HepG2 (cell line): ENCODE measurements around the gene CAD. TPM values are rescaled to one million over a fixed set of nuclear protein-coding genes. Genes with fewer than 3 reads are reported as not detected.

Experiments used
- ARID5B ChIP-seq: IDR thresholded peaks from 2 replicates; pipeline ENCODE4 v1.4.0; 2020; ENCODE audit warnings: mild to moderate bottlenecking, missing genetic modification reagents
- DRAP1 ChIP-seq: IDR thresholded peaks from 2 replicates; pipeline ENCODE4 v1.6.1; 2016; ENCODE audit warnings: missing genetic modification reagents, missing compliant biosample characterization
- FOXP4 ChIP-seq: sonication (generic); formaldehyde crosslinking; IDR thresholded peaks from 2 replicates; pipeline ENCODE4 v1.4.0; 2020; ENCODE audit warnings: missing genetic modification reagents
- HNF4A ChIP-seq: sonication (generic); formaldehyde crosslinking; IDR thresholded peaks from 2 replicates; pipeline ENCODE4 v1.4.0; 2020; ENCODE audit warnings: missing genetic modification reagents
- NR2F6 ChIP-seq, 2 experiments: IDR thresholded peaks; 2 replicates each; pipeline ENCODE4 v1.6.1; 2016; ENCODE audit warnings: antibody characterized with exemption in 1 of 2, mild to moderate bottlenecking in 1 of 2
- PAF1 ChIP-seq: IDR thresholded peaks from 2 replicates; pipeline ENCODE4 v1.6.1; 2016; ENCODE audit warnings: missing genetic modification reagents, missing compliant biosample characterization
- RXRB ChIP-seq: IDR thresholded peaks from 2 replicates; pipeline ENCODE4 v1.6.1; 2016; ENCODE audit warnings: borderline replicate concordance, missing genetic modification reagents, missing compliant biosample characterization
- SOX5 ChIP-seq: IDR thresholded peaks from 2 replicates; pipeline ENCODE4 v1.6.1; 2016; ENCODE audit warnings: borderline replicate concordance
- SPEN ChIP-seq: sonication (generic); formaldehyde crosslinking; IDR thresholded peaks from 2 replicates; pipeline ENCODE4 v1.5.1; 2020; ENCODE audit warnings: low read depth, mild to moderate bottlenecking, missing genetic modification reagents
- STAT6 ChIP-seq: sonication (generic); formaldehyde crosslinking; IDR thresholded peaks from 2 replicates; pipeline ENCODE4 v1.4.0; 2020; ENCODE audit warnings: missing genetic modification reagents, mild to moderate bottlenecking, borderline replicate concordance
- TSC22D2 ChIP-seq: sonication (generic); formaldehyde crosslinking; IDR thresholded peaks from 2 replicates; pipeline ENCODE4 v1.5.1; 2020; ENCODE audit warnings: missing genetic modification reagents, mild to moderate bottlenecking, borderline replicate concordance
- ZBTB25 ChIP-seq: IDR thresholded peaks from 2 replicates; pipeline ENCODE4 v1.6.1; 2018; ENCODE audit warnings: missing genetic modification reagents
- ZMYM3 ChIP-seq: sonication (generic); formaldehyde crosslinking; IDR thresholded peaks from 2 replicates; pipeline ENCODE4 v1.5.1; 2020; ENCODE audit warnings: mild to moderate bottlenecking, missing genetic modification reagents
- ZNF567 ChIP-seq: sonication (generic); formaldehyde crosslinking; IDR thresholded peaks from 2 replicates; pipeline ENCODE4 v1.8.1; 2023; ENCODE audit warnings: mild to moderate bottlenecking, missing genetic modification reagents, borderline replicate concordance
- ZNF619 ChIP-seq: sonication (generic); formaldehyde crosslinking; IDR thresholded peaks from 2 replicates; pipeline ENCODE4 v1.4.0; 2020; ENCODE audit warnings: mild to moderate bottlenecking, missing genetic modification reagents
- ZNF770 ChIP-seq: sonication (generic); formaldehyde crosslinking; IDR thresholded peaks from 2 replicates; pipeline ENCODE4 v1.5.0; 2020; ENCODE audit warnings: mild to moderate bottlenecking, missing genetic modification reagents
- polyA plus RNA-seq, 8 experiments: library from polyadenylated mRNA; depleted of rRNA in 3 of 8; stranded (reverse) in 7 of 8; unstranded in 1 of 8; fragments of >200 nt; fragmentation: Illumina TruSeq in 4 of 8; extraction: Trizol in 4 of 8; gene quantifications; 2 replicates each; pipeline versions ENCODE4 v1.2.1 to v1.2.3, GENCODE V29; 2011 to 2016; ENCODE audit warnings: low read depth in 4 of 8, missing spikeins in 1 of 8, mixed read lengths in 1 of 8; ENCODE audit not compliant: insufficient read depth in 1 of 8
- total RNA-seq, 5 experiments: library from RNA; depleted of rRNA; stranded (reverse); fragments of >200 nt; fragmentation: Illumina TruSeq; extraction: Trizol; gene quantifications; 2 replicates each; pipeline ENCODE4 v1.2.3, GENCODE V29; 2016; ENCODE audit warnings: low read depth in 1 of 5

Gene CAD
- total and polyA plus RNA-seq, 2 of the 13 experiments (the other 11 are each of a cell fraction or from before 2014, with no cell fraction given) = 21.7 to 37.0 TPM

GRCh38 chr2:27179344-27180000 is 37.7 kb upstream of the CAD start (continued):
- peak; percentile 65; the same call in 1 of the 2 replicates for TF ChIP-seq SOX5
- TF ChIP-seq NR2F6 (IDR thresholded peaks at IDR 0.05) = peak; percentile 89
- TF ChIP-seq NR2F6 (CRISPR knock-in tag; IDR thresholded peaks at IDR 0.05) = peak; percentile 86
- TF ChIP-seq RXRB (CRISPR knock-in tag) = peak; percentile 86; the same call in 1 of the 2 replicates
- TF ChIP-seq ZNF770 = peak; percentile 44; the same call in 1 of the 2 replicates
- TF ChIP-seq ZMYM3 (CRISPR knock-in tag) = 0 out of 2 replicates have a peak, but pooled peaks have one; percentile 64
- 0 out of 2 replicates have a peak, but pooled peaks have one; percentile 49 for TF ChIP-seq STAT6
- TF ChIP-seq PAF1 (CRISPR knock-in tag) = no peak
- peak; percentile 58 for TF ChIP-seq ARID5B (CRISPR knock-in tag)
- TF ChIP-seq TSC22D2 (CRISPR knock-in tag) = no peak
- TF ChIP-seq ZBTB25 (CRISPR knock-in tag) = no peak
- TF ChIP-seq FOXP4 = peak; percentile 66
- TF ChIP-seq HNF4A (CRISPR knock-in tag) = peak; percentile 41
- TF ChIP-seq DRAP1 (CRISPR knock-in tag) = 0 out of 2 replicates have a peak, but pooled peaks have one; percentile 35
- TF ChIP-seq SPEN (CRISPR knock-in tag) = peak; percentile 49; the same call in 1 of the 2 replicates
- TF ChIP-seq ZNF619 = no peak
- TF ChIP-seq ZNF567 (CRISPR knock-in tag) = 0 out of 2 replicates have a peak, but pooled peaks have one; percentile 50
